HFFc6 (cell line): ENCODE results near the gene TMEM255B. TPM values are rescaled to one million over a fixed set of nuclear protein-coding genes. Genes with fewer than 3 reads are reported as not detected.

Experiments used
- DNase-seq: peaks from one replicate; pipeline ENCODE4 v3.0.0-alpha.2; 2018
- H3K27ac Mint-ChIP-seq: 2 replicates; pipeline ENCODE4 v1.8.0; 2020; ENCODE audit warnings: mild to moderate bottlenecking, mixed read lengths
- H3K27me3 Mint-ChIP-seq: 2 replicates; pipeline ENCODE4 v1.8.0; 2021; ENCODE audit warnings: mild to moderate bottlenecking, moderate library complexity, mixed read lengths; ENCODE audit not compliant: insufficient read depth
- H3K36me3 Mint-ChIP-seq: 2 replicates; pipeline ENCODE4 v1.8.0; 2021; ENCODE audit warnings: low read depth, mixed read lengths
- H3K4me1 Mint-ChIP-seq: 2 replicates; pipeline ENCODE4 v1.8.0; 2020; ENCODE audit warnings: low read depth, mixed read lengths
- H3K4me3 Mint-ChIP-seq: 2 replicates; pipeline ENCODE4 v1.8.0; 2020; ENCODE audit warnings: mild to moderate bottlenecking, moderate library complexity, mixed read lengths
- H3K9me3 Mint-ChIP-seq: 2 replicates; pipeline ENCODE4 v1.8.0; 2020; ENCODE audit warnings: mild to moderate bottlenecking, mixed read lengths
- total RNA-seq, 6 experiments: library from RNA; stranded (reverse); fragmentation: NEBNext Ultra II Directional; extraction: Animal tissue kit (Norgen Biotek cat#: 25700); gene quantifications; 2 replicates in 1 of 6; 3 replicates in 5 of 6; pipeline ENCODE4 v1.2.3, GENCODE V29; 2021
- TF ChIP-seq, protein P1 (sequence below): fragments of 200-600 bp; sonication (generic); IDR thresholded peaks from 2 replicates; pipeline ENCODE4 v1.5.0; 2021; ENCODE audit warnings: antibody characterized with exemption, mild to moderate bottlenecking

The TMEM255B gene
- total RNA-seq, 6 experiments from 2014 or later, result 8.2 to 10.3 (median 9.1) TPM

DNA sequence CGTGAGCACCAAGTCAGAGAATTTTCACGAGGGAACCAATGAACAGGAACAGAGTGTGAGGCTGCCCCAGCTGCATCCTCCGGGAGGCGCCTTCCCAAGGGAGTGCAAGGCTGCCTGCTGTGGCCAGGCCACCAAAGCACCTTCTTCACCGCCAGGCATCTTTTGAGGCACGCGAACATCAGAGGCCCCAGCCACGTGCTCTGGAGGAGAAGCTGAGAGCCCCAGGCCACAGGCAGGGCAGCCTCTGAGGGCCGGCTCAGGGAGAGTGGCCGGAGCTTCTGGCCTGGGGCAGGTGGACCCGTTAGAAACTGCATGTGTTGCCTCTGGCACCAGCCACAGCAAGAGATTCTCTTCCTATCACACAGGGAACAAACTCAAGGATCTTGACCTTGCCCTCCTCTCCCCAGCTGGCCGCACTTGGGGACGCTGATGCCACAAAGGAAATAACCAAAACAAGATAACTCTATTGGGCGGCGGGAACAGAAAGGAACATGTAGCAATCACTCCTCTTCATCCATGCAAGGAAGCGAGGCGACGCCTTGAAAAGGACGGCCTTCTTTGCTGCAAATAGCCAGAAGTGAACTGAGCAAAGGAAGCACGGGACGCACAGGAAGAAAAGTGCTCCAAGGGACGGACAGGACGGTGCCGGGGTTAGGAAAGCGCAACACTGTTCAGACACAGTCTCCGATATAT lies 85.0 kb downstream of the TMEM255B start:
- no peak for DNase-seq
- Mint-ChIP-seq H3K27me3 (peaks cover 13% of the 10 kb centered on the region), H3K36me3 (peaks cover 37% of the 10 kb centered on the region), H3K4me1 (peaks cover 33% of the 10 kb centered on the region), H3K4me3 (no peak overlapping the region), H3K9me3 (no peaks in the 10 kb centered on the region), H3K27ac (peak overlapping the region; percentile 63)
- TF ChIP-seq, protein P1, sequence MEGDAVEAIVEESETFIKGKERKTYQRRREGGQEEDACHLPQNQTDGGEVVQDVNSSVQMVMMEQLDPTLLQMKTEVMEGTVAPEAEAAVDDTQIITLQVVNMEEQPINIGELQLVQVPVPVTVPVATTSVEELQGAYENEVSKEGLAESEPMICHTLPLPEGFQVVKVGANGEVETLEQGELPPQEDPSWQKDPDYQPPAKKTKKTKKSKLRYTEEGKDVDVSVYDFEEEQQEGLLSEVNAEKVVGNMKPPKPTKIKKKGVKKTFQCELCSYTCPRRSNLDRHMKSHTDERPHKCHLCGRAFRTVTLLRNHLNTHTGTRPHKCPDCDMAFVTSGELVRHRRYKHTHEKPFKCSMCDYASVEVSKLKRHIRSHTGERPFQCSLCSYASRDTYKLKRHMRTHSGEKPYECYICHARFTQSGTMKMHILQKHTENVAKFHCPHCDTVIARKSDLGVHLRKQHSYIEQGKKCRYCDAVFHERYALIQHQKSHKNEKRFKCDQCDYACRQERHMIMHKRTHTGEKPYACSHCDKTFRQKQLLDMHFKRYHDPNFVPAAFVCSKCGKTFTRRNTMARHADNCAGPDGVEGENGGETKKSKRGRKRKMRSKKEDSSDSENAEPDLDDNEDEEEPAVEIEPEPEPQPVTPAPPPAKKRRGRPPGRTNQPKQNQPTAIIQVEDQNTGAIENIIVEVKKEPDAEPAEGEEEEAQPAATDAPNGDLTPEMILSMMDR, result peak; percentile 11; the same call in 1 of the 2 replicates

DNA sequence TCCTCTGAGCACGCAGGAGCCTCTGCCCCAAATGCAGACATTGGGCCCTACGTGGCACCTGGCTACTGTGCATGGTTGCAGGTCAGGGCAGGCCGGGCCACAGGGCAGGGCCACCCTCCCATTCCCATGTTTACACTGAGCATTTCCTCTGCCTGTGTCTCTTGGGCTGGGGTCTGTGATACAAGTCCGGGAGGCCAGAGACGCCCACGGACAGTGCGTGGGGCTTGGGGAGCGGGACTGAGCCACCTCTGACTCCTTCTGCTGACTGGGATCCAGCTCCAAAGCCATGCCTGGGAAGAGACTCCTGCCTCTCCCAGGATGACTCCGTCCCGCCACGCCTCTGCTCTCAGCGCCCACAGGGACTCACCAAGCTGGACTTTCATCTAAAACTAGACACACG lies 86.0 kb downstream of the TMEM255B start:
- no peaks in the 10 kb centered on the region for H3K9me3 Mint-ChIP-seq
- H3K27me3 Mint-ChIP-seq, result peaks cover 13% of the 10 kb centered on the region
- no peak overlapping the region for H3K4me3 Mint-ChIP-seq
- TF ChIP-seq, protein P1, result no peak
- H3K27ac Mint-ChIP-seq, result peak overlapping the region; percentile 26
- H3K4me1 Mint-ChIP-seq, result peaks cover 23% of the 10 kb centered on the region
- DNase-seq, result no peak
- H3K36me3 Mint-ChIP-seq, result peaks cover 39% of the 10 kb centered on the region

DNA sequence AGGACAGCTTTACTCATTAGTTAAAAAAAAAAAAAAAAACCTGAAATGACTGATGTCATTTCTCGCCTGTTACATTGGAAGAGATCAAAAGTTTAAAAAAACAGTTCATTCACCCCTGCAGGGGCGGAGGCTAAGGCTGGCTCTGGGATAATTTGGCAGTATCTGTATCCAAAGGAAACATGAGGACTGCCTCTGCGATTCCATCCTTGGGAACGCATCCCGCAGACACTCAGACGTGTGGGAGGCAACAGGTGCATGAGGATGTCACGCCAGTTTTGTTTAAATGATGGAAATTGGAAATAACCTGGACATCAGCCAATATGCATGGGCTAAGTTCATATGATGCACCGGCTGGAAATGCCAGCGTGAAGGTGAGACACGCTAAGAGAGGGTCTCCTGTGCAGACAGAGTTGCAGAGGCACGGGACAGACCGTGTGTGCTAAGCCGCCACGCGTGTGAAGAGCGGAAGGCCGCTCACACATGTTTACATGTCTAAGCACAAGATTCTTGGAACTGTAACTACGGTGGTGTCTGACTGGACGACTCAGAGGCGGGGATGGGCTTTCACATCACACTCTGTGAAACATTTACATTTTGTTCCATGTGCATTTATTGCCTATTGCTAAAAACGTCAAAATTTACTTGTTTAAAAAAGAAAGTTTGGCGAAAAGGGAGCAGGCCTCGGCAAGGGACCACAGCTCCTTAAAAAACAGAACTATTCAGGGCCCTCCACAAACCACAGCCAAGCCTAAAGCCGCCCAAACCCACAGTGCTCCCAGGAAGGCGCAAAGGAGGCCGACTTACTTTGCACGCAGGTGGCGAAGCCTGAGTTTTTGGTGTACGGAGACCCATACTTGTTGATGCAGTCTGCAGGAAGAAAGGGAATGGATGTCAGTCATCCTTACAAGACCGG lies 87.0 kb downstream of the TMEM255B start:
- H3K36me3 Mint-ChIP-seq, result peaks cover 39% of the 10 kb centered on the region
- no peak overlapping the region for H3K4me3 Mint-ChIP-seq
- H3K9me3 Mint-ChIP-seq, result no peaks in the 10 kb centered on the region
- H3K27me3 Mint-ChIP-seq, result peaks cover 11% of the 10 kb centered on the region
- H3K4me1 Mint-ChIP-seq, result peaks cover 23% of the 10 kb centered on the region
- H3K27ac Mint-ChIP-seq, result 0 out of 2 replicates have a peak overlapping the region, but pooled peaks have one; percentile 9
- no peak for DNase-seq
- TF ChIP-seq, protein P1, result no peak

DNA sequence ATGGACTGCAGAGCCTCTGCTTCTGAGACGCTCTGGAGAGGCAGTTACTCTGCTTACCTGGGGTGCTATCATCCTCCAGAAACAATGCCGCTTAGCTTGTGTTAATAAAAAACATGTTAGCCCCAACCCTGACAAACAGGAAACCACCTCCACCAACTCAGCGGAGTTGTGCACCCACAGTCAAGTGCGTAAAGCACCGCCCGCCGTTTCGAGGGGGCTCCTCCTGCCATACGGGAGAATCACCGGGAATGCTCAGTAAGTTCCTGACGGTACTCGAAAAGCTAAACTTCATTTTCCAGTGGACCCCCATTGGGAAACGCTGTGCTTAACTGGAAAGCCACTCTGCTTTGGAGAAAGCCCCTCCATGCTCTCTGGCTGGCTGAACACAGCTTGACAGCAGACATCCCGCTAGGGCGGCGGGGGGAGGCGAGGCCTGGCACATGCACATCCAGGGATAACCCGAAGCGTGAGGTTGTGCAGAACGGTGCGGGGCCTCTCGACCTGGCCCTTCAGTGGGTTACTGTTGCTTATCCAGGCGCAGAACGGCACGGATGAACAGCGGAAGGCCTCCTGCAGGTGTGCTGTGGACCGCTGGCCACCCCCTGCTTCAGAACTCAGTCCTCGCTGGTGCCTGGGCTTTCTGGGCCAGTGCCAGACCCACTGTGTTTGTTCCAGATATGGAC lies 87.8 kb downstream of the TMEM255B start:
- Mint-ChIP-seq H3K9me3 (no peaks in the 10 kb centered on the region), H3K4me1 (peaks cover 23% of the 10 kb centered on the region), H3K27ac (no peak overlapping the region; the same call in 1 of the 2 replicates), H3K4me3 (no peak overlapping the region), H3K36me3 (peaks cover 39% of the 10 kb centered on the region), H3K27me3 (peaks cover 8% of the 10 kb centered on the region)
- TF ChIP-seq, protein P1, result no peak
- no peak for DNase-seq

DNA sequence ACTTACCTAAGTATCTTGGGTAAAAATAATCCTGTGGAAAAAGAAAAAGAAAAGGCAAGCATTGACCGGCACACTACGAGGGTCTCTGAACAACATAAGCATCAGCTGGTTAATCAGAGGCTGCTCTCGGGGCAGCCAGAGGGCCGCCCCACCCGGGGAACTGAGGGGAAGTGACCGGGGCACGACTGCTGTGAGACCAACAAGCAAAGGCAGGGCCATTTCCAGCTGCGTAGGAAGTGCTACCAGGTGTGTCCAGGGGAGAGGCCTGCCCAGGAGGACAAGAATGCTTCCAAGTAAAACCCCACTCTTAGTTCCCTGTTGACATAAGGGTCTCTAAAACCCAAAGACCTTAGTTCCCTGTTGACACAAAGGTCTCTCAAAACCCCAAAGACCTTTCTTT lies 89.0 kb downstream of the TMEM255B start:
- H3K4me1 Mint-ChIP-seq, result peaks cover 18% of the 10 kb centered on the region
- no peaks in the 10 kb centered on the region for H3K9me3 Mint-ChIP-seq
- H3K27me3 Mint-ChIP-seq, result peaks cover 12% of the 10 kb centered on the region
- H3K27ac Mint-ChIP-seq, result no peak overlapping the region; the same call in 1 of the 2 replicates
- peaks cover 36% of the 10 kb centered on the region for H3K36me3 Mint-ChIP-seq
- TF ChIP-seq, protein P1, result no peak
- H3K4me3 Mint-ChIP-seq, result peak overlapping the region; percentile 20; the same call in 1 of the 2 replicates
- DNase-seq, result no peak
